HG03064 (cell line): Measurements from ENCODE around the gene CAMK2A.

Experiments used
- ATAC-seq: cut with Tn5 transposase; IDR thresholded peaks from one replicate; pipeline ENCODE4 v1.9.1; 2021; ENCODE audit warnings: low read depth; ENCODE audit not compliant: unreplicated experiment

CAMK2A gene

GRCh38 chr5:150175076-150175475 lies 114.5 kb downstream of the CAMK2A start:
- ATAC-seq: no peak

GRCh38 chr5:150174285-150174684 lies 115.3 kb downstream of the CAMK2A start:
- ATAC-seq: no peak

GRCh38 chr5:150173161-150173560 lies 116.4 kb downstream of the CAMK2A start:
- no peak for ATAC-seq

GRCh38 chr5:150172556-150172955 lies 117.0 kb downstream of the CAMK2A start:
- no peak for ATAC-seq

- ATAC-seq: no peak
Observed at GRCh38 chr5:150172145-150172544, 117.4 kb downstream of the CAMK2A start.
